GM19452 (cell line): ENCODE data around the gene CLDN16.

Experiments used
- ATAC-seq: cut with Tn5 transposase; IDR thresholded peaks from one replicate; pipeline ENCODE4 v1.9.1; 2021; ENCODE audit not compliant: unreplicated experiment

Gene CLDN16, protein sequence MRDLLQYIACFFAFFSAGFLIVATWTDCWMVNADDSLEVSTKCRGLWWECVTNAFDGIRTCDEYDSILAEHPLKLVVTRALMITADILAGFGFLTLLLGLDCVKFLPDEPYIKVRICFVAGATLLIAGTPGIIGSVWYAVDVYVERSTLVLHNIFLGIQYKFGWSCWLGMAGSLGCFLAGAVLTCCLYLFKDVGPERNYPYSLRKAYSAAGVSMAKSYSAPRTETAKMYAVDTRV

DNA sequence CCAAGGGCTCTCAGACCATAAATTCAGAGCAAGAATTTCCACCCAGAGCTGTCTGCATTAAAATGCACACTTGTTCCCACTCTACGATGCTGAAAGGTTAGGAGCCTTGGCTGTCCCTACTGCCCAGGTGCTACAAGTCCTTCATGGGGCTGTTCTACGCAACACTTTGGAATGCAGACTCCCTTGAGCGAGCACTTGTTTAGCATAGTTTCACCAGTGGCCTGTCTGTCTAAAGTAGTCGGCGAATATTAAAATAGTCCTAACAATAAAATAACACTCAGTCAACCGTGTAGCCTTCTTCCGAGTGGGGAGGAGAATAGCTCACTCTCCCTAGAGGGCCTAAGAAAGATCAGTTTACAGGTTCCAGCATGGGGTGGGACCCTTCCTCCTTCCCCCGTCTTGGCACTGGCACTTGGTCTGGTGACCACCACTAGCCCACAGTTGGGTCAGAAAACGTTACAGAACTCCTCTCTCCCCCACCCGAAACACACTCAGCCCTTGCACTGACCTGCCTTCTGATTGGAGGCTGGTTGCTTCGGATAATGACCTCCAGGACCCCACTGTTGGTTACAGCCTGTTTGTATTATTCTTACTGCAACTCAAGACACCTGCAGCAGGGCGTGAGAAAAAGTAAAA is at the start of gene CLDN16:
Gene CLDN16 (plus strand): TSS at position 586 of the 636 bp plus-strand sequence. CDS start 167 bp downstream, outside the sequence.
- ATAC-seq, result no peak

DNA sequence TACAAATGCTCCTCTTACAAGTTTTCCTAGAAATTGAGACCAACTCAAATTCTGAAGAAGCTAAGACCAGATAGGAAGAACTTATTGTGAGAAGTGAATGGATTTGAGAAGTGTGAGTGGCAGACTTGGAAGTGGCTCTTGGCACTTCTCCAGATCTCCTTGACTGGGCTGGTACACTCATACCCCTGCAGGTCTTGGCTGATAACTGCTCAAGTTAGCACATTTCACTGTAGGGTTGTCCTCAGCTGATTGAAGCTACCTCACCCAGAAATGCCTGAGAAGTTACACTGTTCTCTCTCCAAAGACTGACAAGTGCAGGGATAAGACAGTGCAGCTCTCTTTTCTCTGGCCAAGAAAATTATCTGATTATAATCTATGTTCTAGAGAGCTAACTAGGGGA is 49.2 kb upstream of the CLDN16 start:
- no peak for ATAC-seq

DNA sequence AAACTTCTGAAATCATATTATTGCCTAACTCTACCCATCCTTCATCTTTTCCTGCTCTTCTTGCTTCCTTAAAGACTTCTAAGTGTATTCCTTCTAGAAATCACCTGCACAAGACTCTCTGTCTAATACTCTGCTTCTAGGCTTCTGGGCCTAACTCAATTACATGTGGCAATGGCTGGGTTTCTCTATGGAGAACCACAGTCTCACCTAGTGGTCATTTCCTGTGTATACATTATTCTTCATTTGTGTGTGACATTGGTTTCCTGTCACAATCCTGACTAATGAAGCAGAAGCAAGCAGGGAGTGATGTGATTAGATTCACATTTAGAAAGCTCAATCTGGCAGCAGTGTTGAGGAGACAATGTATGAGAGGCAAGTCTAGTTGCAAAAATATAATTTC is 48.8 kb upstream of the CLDN16 start:
- peak; percentile 77 for ATAC-seq

DNA sequence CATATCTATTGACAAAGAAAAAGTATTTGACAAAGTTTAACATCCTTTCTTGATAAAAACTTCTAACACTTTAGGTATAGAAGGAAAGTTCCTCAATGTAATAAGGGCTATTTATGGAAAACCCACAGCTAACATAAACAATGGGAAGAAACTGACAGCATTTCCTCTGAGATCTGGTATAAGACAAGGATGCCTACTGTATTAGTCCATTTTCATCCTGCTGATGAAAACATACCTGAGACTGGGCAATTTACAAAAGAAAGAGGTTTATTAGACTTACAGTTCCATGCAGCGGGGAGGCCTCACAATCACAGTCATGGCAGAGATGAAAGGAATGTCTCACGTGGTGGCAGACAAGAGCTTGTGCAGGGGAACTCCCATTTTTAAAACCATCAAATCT is 47.9 kb upstream of the CLDN16 start:
- ATAC-seq, result no peak

DNA sequence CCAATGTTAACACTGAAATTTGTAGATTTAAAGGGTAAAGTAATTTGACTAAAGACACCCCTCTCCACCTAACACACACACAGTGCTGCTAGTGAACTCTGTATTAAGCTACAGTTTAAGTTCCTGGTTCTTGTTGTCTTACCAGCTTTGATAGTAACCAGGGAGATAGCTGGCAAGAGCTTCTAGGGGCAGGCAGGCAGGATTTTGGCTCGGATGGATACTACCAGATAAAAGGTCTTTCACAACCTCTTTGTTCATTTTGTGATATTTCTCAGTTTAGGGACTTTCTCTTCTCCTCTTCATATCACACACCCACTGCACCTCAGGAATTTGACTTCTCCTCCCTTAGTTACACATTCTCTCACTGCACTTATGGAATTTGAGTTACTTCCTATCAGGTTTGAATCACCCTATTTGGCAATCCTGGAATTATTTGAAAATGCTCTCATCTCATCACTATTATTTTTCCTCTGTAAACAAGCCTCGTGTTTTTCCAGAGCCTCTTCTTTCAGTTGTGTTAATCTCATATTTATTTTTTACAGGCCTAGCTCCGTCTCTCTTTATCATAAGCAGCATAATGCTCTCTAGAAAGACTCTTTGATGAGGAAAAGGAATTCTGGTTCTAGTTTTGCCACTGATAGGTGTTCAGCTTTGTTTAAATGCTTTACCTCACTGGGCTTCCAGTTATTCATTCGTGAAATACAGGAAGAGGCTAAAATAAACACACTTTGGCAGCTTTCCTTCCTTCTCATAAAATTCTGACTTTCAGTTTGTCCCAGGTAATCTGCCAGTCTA is 42.7 kb upstream of the CLDN16 start:
- ATAC-seq, result no peak

DNA sequence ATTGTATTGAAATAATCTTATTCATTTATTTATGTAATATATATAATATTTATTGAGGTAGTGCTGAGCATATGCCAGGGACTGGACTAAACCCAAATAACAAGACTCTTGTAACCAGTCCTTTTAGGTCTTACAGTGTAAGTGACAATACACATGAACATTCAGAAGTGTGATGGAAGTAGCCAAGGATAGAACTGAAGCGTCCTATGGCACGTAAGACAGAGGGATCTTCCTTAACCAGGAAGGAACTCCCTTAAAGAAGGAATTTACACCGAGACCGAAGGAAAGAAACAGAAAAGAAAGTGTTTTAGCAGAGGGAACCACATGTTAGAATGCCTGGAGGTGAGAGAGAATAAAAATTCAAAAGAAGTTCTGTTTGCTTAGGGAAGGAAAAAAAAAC is 42.1 kb upstream of the CLDN16 start:
- ATAC-seq, result no peak

DNA sequence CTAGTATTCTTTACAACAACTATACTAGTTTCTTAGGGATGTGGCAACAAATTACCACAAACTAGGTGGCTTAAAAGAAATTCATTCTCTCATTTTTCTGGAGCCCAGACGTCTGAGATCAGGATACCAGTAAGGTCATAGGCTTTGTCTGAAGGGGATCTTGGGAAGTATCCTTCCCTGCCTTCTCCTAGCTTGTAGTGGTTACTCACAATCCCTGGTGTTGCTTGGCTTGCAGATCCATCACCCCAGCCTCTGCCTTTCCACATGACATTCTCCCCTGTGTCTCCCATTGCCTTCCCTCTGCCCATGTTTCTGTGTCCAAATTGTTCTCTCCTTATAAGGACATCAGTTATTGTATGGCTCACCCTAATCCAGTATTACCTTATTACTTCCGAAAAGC is 41.4 kb upstream of the CLDN16 start:
- ATAC-seq, result no peak

DNA sequence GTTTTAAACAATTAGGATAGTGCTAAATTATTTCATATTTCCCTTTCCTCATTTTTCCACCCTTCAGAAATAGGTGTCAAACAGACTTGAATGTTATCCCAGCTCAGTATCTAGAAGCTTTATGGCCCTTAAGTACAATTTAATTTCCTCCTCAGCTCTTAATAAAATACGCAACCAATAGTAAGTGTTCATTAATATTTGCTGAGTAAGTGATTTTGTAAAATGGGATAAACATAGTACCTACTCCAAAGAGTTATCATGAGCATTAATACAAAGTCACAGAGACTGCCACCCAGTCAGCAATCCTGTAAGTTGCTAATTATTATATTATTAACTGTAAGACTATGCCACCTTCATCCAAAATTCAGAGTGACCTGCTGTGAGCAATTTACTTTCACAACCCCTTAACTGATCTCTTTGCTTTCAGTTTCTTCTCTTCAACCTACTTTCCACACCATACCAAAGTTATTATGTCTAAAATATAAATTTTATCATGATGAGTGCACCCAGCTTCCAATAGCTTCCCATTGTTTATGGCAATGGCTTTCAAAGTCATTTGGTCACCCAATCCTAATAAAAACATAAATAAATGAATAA is 35.0 kb upstream of the CLDN16 start:
- no peak for ATAC-seq

DNA sequence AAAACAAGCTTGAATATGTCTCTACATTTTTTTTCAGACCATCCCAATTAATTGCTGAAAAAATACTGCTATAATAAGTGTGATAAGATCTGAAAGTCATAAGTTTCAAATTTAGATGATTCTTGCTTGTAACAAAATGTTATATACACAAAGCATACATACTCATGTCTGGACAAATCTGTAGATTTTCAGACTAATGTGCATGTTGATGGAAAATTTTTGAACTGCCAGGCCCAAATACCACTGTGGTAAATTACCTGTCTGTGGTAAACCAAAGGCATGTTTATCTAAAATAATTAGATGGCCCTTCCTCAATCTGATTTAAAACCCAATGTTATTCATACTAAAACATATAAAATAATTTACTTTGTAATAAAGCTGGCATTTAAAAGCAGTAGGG is 31.7 kb upstream of the CLDN16 start:
- no peak for ATAC-seq

DNA sequence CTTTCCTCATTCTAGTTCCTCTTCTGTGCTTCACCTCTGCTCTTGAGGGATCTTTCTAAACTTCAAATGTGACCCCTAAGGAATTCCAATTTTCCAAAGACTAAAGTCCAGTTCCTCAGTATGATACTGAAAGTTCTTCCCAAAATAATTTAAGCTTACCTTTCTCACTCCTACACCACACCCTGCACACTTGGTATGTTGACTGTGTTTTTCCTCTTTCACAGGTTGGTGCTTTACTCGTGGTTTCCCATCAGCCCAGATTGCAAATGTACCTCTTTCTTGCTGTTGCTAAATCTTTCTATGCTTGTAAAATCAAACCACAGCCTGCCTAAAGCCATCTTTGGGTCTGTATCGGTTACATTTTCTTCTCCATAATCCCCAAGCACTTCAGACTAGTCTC is 30.5 kb upstream of the CLDN16 start:
- ATAC-seq, result no peak

DNA sequence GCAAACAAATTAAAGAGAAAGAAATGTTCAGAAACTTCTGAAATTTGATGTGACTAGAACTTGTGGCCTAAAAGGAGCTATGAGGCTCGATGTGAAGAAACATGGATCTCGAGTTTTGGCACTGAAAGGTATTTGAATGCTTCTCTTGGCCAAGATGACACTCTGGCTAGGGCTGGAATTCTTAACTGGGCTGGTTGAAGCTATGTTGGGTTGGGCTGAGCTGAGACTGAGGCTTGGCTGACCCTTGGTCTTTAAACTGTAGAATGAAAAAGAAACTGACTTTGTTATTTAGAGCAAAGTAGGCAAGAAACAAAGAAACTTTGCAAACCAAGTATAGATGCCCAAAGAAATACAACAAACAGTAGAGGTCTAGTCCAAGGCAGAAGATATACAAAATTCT is 28.1 kb upstream of the CLDN16 start:
- no peak for ATAC-seq

DNA sequence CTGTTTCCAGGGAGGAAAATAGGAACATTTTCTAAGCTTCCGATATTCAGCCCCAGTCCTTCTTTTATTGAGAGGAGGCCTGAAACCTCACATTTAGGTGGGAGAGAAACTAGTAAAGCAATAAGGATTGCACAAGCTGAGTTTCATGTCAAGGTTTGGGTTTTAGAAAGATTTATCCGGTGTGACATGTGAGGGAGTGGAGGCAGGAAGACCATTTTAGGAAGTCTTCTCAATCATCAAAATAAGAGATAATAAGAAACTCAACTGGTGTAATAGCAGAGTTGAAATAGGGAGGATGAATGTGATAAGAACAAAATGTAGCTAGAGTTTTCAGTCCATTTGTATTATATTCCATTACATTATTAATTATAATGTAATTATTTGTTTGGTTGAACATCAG is 27.7 kb upstream of the CLDN16 start:
- ATAC-seq, result no peak

DNA sequence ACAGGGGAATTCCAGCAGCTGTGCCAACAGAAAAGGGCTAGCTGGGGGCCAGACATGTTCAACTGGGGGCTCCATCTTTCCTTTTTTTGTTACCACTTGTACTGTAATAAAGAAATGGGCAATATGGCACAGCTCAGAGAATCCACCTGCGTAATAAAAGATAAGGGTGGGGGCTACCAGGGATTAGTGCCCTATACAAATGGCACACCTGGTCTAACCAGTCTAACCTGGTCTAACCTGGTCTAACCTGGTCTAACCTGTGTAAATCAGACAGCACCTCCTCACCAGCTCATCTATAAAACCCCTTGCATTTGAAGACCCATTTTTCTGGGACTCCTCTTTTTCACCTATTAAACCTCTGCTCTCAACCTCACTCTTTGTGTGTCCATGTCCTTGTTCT is 26.2 kb upstream of the CLDN16 start:
- no peak for ATAC-seq

DNA sequence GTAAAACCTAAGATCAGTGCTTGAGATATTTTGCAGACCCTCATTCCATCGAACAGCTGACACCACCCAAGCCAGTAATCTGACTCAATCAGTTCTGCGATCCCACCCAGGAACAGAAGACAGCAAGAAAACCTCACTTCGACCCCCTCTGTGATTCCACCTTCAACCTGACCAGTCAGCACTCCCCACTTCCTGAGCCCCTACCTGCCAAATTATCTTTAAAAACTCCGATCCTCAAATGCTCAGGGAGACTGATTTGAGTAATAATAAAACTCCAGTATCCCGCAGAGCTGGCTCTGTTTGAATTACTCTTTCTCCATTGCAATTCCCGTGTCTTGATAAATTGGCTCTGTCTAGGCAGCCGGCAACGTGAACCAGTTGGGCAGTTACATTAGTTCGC is 25.7 kb upstream of the CLDN16 start:
- ATAC-seq, result no peak

DNA sequence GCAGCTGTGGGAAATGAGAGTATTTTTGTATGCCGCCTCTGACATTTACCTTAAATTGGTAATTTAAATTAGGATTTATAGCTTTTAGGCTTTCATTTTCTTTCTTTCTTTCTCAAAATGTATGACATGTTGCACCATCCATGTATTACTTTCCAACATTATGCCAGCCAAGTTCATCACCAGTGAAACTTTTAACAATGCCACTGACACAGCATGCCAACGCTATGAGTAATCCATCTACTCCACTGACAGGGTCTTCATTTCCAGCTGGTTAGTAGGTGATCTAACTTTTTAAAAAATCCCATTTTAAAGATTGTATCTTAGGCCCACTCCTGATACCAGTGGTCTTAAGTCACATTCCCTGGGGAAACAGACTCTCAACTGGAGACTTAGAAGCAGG is 21.8 kb upstream of the CLDN16 start:
- no peak for ATAC-seq

DNA sequence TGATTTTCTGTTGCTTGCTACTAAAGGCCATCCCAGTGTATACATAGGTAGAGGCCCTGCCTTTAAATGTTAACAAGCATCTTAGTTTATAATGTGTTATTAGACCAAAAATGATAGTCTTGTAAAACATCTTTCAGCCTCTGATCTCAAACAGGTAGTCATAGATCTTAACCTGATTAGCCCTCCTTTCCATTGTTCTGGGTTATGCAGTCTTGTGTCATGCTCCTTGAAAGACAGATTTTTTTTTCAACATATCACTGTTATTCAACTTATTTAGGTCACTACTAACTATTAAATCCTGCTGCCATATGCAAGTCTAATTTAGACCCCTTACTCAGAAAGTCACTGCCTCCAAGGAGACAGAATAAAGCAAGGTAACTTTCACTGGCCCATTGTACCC is 19.1 kb upstream of the CLDN16 start:
- ATAC-seq, result no peak

DNA sequence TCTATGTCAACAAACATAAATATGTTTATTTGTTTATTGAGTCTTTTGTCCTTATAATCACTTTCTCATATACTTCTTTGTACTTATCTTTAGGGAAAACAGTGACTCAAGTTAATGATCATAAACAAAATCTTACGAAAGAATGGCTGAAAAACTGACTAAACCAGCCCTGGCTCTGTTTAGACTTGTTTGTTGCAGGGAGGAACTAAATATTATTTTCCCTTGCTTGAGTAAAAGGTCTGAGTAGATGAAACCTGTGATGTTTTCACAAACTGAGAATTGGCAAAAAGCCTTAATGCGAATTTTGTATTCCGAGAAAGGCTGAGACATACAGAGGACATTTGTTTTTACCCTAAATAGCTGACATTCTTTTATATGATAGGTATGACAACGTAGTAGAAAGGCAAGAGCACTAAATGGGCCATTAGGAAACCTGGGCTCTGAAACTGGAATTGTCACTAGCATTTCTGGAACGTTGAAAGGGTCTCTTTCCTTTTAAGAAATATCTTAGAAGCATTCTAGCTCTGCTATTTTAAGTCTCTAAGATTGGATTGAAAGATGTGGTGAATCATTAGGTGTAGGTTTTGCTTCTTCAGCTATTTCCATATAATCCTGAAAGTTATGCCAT is 18.2 kb upstream of the CLDN16 start:
- no peak for ATAC-seq

DNA sequence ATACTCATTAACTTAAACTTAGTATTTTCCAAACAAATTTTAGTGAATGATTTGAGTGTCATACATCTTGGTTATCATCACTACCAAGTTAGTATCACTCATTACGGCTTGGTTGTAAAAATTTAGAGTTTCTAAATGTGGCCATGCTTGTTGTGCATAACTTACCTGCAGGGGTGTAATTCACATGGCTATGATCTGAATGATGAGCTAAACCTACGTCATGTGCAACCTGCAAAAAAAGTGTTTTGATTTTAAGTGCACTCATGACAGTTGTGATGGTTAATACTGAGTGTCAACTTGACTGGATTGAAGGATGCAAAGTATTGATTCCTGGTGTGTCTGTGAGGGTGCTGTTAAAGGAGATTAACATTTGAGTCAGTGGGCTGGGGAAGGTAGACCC is 17.6 kb upstream of the CLDN16 start:
- no peak for ATAC-seq

DNA sequence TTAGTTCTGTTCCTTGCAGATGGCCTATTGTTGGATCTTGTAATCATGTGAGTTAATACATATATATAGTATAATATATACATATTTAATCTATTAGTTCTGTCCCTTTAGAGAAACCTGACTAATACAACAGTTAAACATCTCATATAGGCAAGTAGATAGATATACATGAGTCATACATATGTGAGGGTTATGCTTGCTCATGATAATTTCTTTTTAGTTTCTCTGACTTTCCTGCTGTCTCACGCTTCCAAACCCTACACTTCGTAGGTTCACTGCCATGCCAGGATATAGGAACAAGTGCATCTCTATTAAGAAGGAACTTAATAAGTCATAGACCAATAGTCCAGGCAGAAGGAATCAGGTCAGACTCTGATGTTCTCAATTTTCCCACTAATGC is 16.8 kb upstream of the CLDN16 start:
- ATAC-seq, result no peak

DNA sequence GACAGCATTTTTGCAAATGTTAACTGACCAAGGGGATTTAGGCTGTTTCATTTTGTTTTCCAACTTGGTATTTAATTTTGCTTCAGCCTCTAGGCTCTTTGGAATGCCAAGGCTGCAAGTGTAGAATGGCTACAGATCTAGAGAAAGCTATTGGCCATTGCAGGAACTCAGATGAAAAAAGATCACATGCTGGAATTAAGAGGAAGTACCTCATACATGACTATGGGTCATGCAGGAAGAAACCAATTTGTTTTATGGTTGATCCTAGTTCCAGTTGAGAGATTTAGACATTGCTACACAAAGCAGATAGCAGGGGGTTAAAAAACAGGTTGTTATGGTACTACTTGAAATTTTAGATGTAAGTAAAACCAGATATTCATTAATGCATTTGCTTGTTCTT is 12.7 kb upstream of the CLDN16 start:
- no peak for ATAC-seq

DNA sequence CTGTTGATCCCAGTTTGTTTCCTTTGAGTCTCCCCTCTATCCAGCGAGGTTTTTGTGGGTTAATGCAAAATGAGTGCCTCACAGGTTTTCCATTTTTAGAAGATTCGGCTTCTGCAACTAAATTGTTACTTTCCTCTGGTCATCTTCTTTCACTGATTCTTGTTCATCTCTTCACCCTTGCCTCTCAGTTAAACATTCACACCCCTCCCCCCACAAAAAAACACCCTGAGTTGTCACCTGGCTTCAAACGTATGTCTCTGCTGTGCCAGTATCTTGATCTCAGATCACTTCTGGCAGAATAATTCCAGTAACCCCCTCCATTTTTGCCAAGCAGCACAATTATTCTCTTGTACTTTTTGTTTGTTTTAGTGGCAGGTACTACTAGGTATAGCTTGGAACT is 12.3 kb upstream of the CLDN16 start:
- ATAC-seq, result no peak
